GM12878 (cell line): ENCODE results near the gene GALNT17. TPM values are rescaled to one million over a fixed set of nuclear protein-coding genes. Genes with fewer than 3 reads are reported as not detected.

ENCODE experiments used
- ATAC-seq: fragments of 200-7000 bp; cut with Tn5 transposase; 3 replicates; pipeline ENCODE4 v1.9.1; 2020; ENCODE audit warnings: mild to moderate bottlenecking, moderate library complexity
- BruUV-seq: library from RNA; stranded (reverse); fragments of 400-500 nt; replicated peaks from 2 replicates; lab custom pipeline; 2021; lab: Mats Ljungman, UMichigan
- CTCF ChIA-PET: fragments of 300-600 bp; sonication (Branson Sonifier 250); formaldehyde crosslinking; extraction: SDS; loops from one replicate; lab custom pipeline; 2021; ENCODE audit warnings: inconsistent platforms; lab: Yijun Ruan, JAX
- POLR2A ChIA-PET: fragments of 350-600 bp; formaldehyde crosslinking; extraction: SDS; loops from one replicate; lab custom pipeline; 2021; ENCODE audit warnings: inconsistent platforms; lab: Charles Lee
- RAD21 ChIA-PET: fragments of 300-600 bp; sonication (Branson Sonifier 250); formaldehyde crosslinking; loops from one replicate; lab custom pipeline; 2023; ENCODE audit warnings: antibody characterized with exemption; ENCODE audit not compliant: unreplicated experiment; lab: Charles Lee
- SMC1A ChIA-PET: fragments of 300-600 bp; sonication (Branson Sonifier 250); formaldehyde crosslinking; loops from one replicate; lab custom pipeline; 2023; ENCODE audit not compliant: unreplicated experiment, uncharacterized antibody; lab: Charles Lee
- DNase-seq: peaks from one replicate; pipeline ENCODE4 v3.0.0-alpha.2; 2011; ENCODE audit warnings: low read depth, low spot score
- FAIRE-seq: peaks from 3 replicates; lab custom pipeline; 2011; peaks lifted over from hg19 to GRCh38; lab: Jason Lieb, UNC
- H2AFZ ChIP-seq: 2 replicates; pipeline ENCODE4 v1.6.0; 2011; ENCODE audit warnings: low read depth, low read length, control low read depth; ENCODE audit not compliant: control insufficient read depth
- H3K27ac ChIP-seq: 2 replicates; pipeline ENCODE4 v1.5.1; 2011; ENCODE audit warnings: control low read depth; ENCODE audit not compliant: control insufficient read depth, insufficient read depth
- H3K27me3 ChIP-seq, 2 experiments: replicated peaks in 1 of 2; 2 replicates each; pipeline versions ENCODE4 v1.6.0 to v1.6.1; 2011; ENCODE audit warnings: low read length in 1 of 2; ENCODE audit not compliant: control insufficient read depth in 2 of 2, insufficient read depth in 2 of 2
- H3K36me3 ChIP-seq, 2 experiments: 2 replicates each; pipeline ENCODE4 v1.5.1; 2011; ENCODE audit warnings: low read length in 1 of 2; ENCODE audit not compliant: control insufficient read depth in 2 of 2, insufficient read depth in 2 of 2
- H3K4me1 ChIP-seq: 2 replicates; pipeline ENCODE4 v1.6.1; 2011; ENCODE audit warnings: mild to moderate bottlenecking, low read length, moderate library complexity, mixed read lengths; ENCODE audit not compliant: control insufficient read depth, insufficient read depth
- H3K4me2 ChIP-seq: 2 replicates; pipeline ENCODE4 v1.6.0; 2011; ENCODE audit warnings: control low read depth; ENCODE audit not compliant: control insufficient read depth, insufficient read depth
- H3K4me3 ChIP-seq: fragments of 200-600 bp; sonication (generic); 2 replicates; pipeline ENCODE4 v1.5.1; 2016
- H3K79me2 ChIP-seq: 2 replicates; pipeline ENCODE4 v1.6.0; 2011; ENCODE audit warnings: low read length; ENCODE audit not compliant: control insufficient read depth, insufficient read depth
- H3K9ac ChIP-seq: 2 replicates; pipeline ENCODE4 v1.8.0; 2011; ENCODE audit warnings: low read length, control low read depth, mixed read lengths; ENCODE audit not compliant: control insufficient read depth, insufficient read depth
- H3K9me3 ChIP-seq: replicated peaks from 3 replicates; pipeline ENCODE4 v1.5.1; 2011; ENCODE audit warnings: mild to moderate bottlenecking, low read length; ENCODE audit not compliant: control insufficient read depth, insufficient read depth
- H4K20me1 ChIP-seq: 2 replicates; pipeline ENCODE4 v1.6.0; 2011; ENCODE audit not compliant: control insufficient read depth, insufficient read depth
- CREM ChIP-seq: IDR thresholded peaks from 2 replicates; pipeline ENCODE4 v1.6.1; 2014; ENCODE audit warnings: antibody characterized with exemption, low read depth
- CTCF ChIP-seq, 3 experiments: IDR thresholded peaks in 2 of 3; conservative IDR thresholded peaks in 1 of 3; 2 replicates each; pipeline ENCODE4 v1.5.1; 2011; ENCODE audit warnings: low read depth in 3 of 3, low read length in 3 of 3, mild to moderate bottlenecking in 3 of 3, control low read depth in 2 of 3, moderate library complexity in 2 of 3, inconsistent platforms in 1 of 3, mixed read lengths in 1 of 3; ENCODE audit not compliant: control insufficient read depth in 2 of 3, insufficient read depth in 1 of 3; ENCODE audit errors: extremely low read depth in 1 of 3
- EGR1 ChIP-seq, 2 experiments: IDR thresholded peaks; 1 replicate in 1 of 2; 2 replicates in 1 of 2; pipeline ENCODE4 v1.6.1; 2011 to 2012; ENCODE audit warnings: low read depth in 2 of 2, low read length in 2 of 2, borderline replicate concordance in 1 of 2, mild to moderate bottlenecking in 1 of 2, moderate library complexity in 1 of 2
- HDGF ChIP-seq: fragments of 450-650 bp; IDR thresholded peaks from 2 replicates; pipeline ENCODE4 v1.6.1; 2016; ENCODE audit warnings: antibody characterized with exemption
- JUNB ChIP-seq: IDR thresholded peaks from 2 replicates; pipeline ENCODE4 v1.6.1; 2016; ENCODE audit warnings: antibody characterized with exemption, mild to moderate bottlenecking
- JUND ChIP-seq: IDR thresholded peaks from 2 replicates; pipeline ENCODE4 v1.6.1; 2012; ENCODE audit warnings: low read depth, mild to moderate bottlenecking, low read length, improper control_type of control experiment, moderate library complexity
- LARP7 ChIP-seq: fragments of 450-650 bp; IDR thresholded peaks from 2 replicates; pipeline ENCODE4 v1.6.1; 2017; ENCODE audit warnings: mild to moderate bottlenecking
- PBX3 ChIP-seq: IDR thresholded peaks from 2 replicates; pipeline ENCODE4 v1.6.1; 2011; ENCODE audit warnings: mild to moderate bottlenecking, low read depth, low read length, moderate library complexity; ENCODE audit not compliant: insufficient replicate concordance
- POLR2AphosphoS2 ChIP-seq: IDR thresholded peaks from 2 replicates; pipeline ENCODE4 v1.6.1; 2011; ENCODE audit warnings: low read depth, mild to moderate bottlenecking, low read length, improper control_type of control experiment, moderate library complexity
- RB1 ChIP-seq: fragments of 450-650 bp; formaldehyde crosslinking; IDR thresholded peaks from 2 replicates; pipeline ENCODE4 v1.6.1; 2017; ENCODE audit warnings: mild to moderate bottlenecking, borderline replicate concordance
- RELB ChIP-seq: fragments of 450-650 bp; IDR thresholded peaks from 2 replicates; pipeline ENCODE4 v1.6.1; 2017; ENCODE audit warnings: low read depth, mild to moderate bottlenecking, moderate library complexity
- SIN3A ChIP-seq: IDR thresholded peaks from 2 replicates; pipeline ENCODE4 v1.6.1; 2012; ENCODE audit warnings: low read depth, low read length, improper control_type of control experiment
- STAT3 ChIP-seq: IDR thresholded peaks from 2 replicates; pipeline ENCODE4 v1.6.1; 2011; ENCODE audit warnings: low read depth, low read length, improper control_type of control experiment
- ZNF207 ChIP-seq: fragments of 450-650 bp; IDR thresholded peaks from 2 replicates; pipeline ENCODE4 v1.6.1; 2014; ENCODE audit warnings: antibody characterized with exemption, mild to moderate bottlenecking, borderline replicate concordance
- ZNF384 ChIP-seq: IDR thresholded peaks from 2 replicates; pipeline ENCODE4 v1.6.1; 2012; ENCODE audit warnings: low read depth, mild to moderate bottlenecking, low read length, improper control_type of control experiment, borderline replicate concordance
- ZNF592 ChIP-seq: fragments of 450-650 bp; IDR thresholded peaks from 2 replicates; pipeline ENCODE4 v1.6.1; 2017; ENCODE audit warnings: mild to moderate bottlenecking, moderate library complexity
- WGBS: methylation state at CpG from one replicate; pipeline ENCODE4 v1.1.6; 2016; ENCODE audit warnings: low lambda C conversion rate; ENCODE audit not compliant: insufficient replicate concordance, insufficient coverage; ENCODE audit errors: missing lambda C conversion rate; 5-methylcytosine and 5-hydroxymethylcytosine counted together
- in situ Hi-C: fragments of 300-500 bp; cut with MboI; formaldehyde crosslinking; loops from 9 replicates; pipeline ENCODE4 v1.14.3; 2018; ENCODE audit warnings: mixed read lengths
- intact Hi-C: fragments of 100-400 bp; cut with micrococcal nuclease; formaldehyde crosslinking; loops from one replicate; pipeline ENCODE4 v1.14.2; 2022; ENCODE audit not compliant: unreplicated experiment
- polyA plus RNA-seq, 11 experiments: library from polyadenylated mRNA; depleted of rRNA in 4 of 11; unstranded in 6 of 11; stranded (reverse) in 5 of 11; fragments of >200 nt; fragmentation: Nextera tagmentation in 4 of 11; fragmentation: Illumina TruSeq in 1 of 11; extraction: Ambion mirVana in 4 of 11; extraction: Trizol in 1 of 11; gene quantifications; 1 replicate in 1 of 11; 2 replicates in 10 of 11; pipeline versions ENCODE4 v1.2.1 to v1.2.3, GENCODE V29; 2011 to 2016; ENCODE audit warnings: inconsistent platforms in 2 of 11, missing spikeins in 2 of 11, low read depth in 1 of 11
- total RNA-seq, 4 experiments: library from RNA; depleted of rRNA in 3 of 4; stranded (reverse); fragments of >200 nt in 3 of 4; fragmentation: Illumina TruSeq in 1 of 4; extraction: Trizol in 1 of 4; gene quantifications; 2 replicates each; pipeline versions ENCODE4 v1.2.1 to v1.2.3, GENCODE V29; 2013 to 2021

The GALNT17 gene
- total and polyA plus RNA-seq, 10 of the 15 experiments (the other 5 are each of a cell fraction or from before 2014, with no cell fraction given) = 0.12 to 0.15 TPM; not detected in 8

- TF ChIP-seq EGR1 (IDR thresholded peaks at IDR 0.05; ENCODE audit: borderline replicate concordance in 1 of 2, low read depth in 2 of 2, low read length in 2 of 2) (no peak), RB1 (no peak), JUNB (no peak), ZNF207 (no peak), HDGF (no peak), ZNF384 (no peak), STAT3 (no peak), CREM (no peak), LARP7 (no peak)
These were observed 505.6 kb downstream of the GALNT17 start (continued) for GRCh38 chr7:71637578-71637977.

- no peak overlapping the region for H3K4me2 ChIP-seq
- CTCF ChIA-PET = no interaction called here
- ATAC-seq = no peak
- TF ChIP-seq RELB (no peak), PBX3 (no peak), CTCF (IDR thresholded peaks at IDR 0.05 in 2 of 3, conservative IDR thresholded peaks at IDR 0.05 in 1 of 3; ENCODE audit: control insufficient read depth in 2 of 3, extremely low read depth in 1 of 3, insufficient read depth in 1 of 3, low read depth in 3 of 3, low read length in 3 of 3) (no peak), SIN3A (no peak), ZNF592 (no peak), POLR2AphosphoS2 (no peak), JUND (no peak)
These were observed 506.2 kb downstream of the GALNT17 start for GRCh38 chr7:71638108-71638507.

More at GRCh38 chr7:71638108-71638507, 506.2 kb downstream of the GALNT17 start:
- ChIA-PET RAD21 (no interaction called here), POLR2A (no interaction called here), SMC1A (no interaction called here)
- Histone ChIP-seq H3K9ac (no peak overlapping the region), H3K4me3 (no peak overlapping the region), H3K27ac (no peak overlapping the region), H3K27me3 (no peaks in the 10 kb centered on the region), H3K4me1 (no peaks in the 10 kb centered on the region), H2AFZ (no peak overlapping the region), H4K20me1 (no peaks in the 10 kb centered on the region), H3K9me3 (no peaks in the 10 kb centered on the region; the same call in 2 of the 3 replicates), H3K79me2 (no peaks in the 10 kb centered on the region), H3K36me3 (no peaks in the 10 kb centered on the region)
- intact Hi-C loops = no loop called here
- FAIRE-seq (no peak), DNase-seq (no peak)
- in situ Hi-C loops = no loop called here
- 93% methylated on average over 1 of the region's 1 CpG for WGBS
- BruUV-seq = no TSS peak
